Measurements from ENCODE around the gene PRRC2B.

The PRRC2B gene

DNA sequence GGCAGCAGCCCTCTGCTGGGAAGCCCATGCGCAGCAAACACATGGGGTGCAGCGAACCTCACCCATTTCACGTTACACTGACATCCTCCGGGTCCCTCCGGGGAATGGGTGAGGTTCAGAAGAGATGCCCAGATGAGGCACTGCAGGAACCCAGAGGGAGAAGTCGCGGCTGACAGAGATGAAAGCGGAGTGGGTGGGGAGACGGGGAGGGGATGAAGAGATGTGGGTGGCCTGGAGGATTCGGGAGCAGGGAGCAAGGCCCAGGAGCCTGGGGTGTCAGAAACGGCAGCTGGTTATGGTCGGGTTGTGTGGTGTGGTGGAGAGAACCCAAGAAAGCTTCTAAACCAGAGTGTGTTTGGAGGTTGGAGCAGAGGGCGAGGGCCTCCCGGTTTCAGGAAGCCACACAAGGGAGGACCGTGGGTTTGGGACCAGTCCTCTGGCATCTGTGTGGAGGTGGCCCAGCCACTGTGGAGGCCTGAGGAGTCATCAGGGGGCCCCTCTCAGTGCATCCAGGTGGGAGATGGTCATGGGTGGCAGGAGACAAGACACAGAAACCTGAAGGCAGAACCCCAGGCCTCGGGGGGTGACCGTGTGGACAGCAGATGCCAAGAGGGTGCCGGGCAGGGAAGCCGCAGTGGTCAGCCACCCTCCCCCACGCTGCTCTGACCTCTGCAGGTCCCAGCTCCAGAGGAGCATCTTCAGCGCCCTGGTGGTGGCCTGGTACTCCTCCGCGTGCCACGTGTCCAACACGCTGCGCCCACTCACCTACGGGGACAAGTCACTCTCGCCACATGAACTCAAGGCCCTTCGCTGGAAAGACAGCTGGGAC is 128.6 kb downstream of the PRRC2B start:
- no peak for DNase-seq

DNA sequence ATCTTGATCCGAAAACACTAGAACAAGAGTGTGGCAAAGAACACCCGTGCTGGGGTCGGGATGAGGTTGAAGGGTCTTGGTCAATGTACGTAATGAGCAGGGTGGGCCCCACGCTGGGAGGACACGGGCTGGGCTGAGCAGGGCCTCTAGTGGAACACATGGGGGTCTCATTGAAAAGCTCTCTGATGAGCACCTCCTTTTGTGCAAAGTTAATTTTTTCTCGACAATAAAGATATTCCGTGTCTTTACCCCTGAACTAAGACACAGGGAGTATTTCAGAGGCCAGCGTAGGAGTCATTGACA is 129.2 kb downstream of the PRRC2B start:
- DNase-seq = no peak

DNA sequence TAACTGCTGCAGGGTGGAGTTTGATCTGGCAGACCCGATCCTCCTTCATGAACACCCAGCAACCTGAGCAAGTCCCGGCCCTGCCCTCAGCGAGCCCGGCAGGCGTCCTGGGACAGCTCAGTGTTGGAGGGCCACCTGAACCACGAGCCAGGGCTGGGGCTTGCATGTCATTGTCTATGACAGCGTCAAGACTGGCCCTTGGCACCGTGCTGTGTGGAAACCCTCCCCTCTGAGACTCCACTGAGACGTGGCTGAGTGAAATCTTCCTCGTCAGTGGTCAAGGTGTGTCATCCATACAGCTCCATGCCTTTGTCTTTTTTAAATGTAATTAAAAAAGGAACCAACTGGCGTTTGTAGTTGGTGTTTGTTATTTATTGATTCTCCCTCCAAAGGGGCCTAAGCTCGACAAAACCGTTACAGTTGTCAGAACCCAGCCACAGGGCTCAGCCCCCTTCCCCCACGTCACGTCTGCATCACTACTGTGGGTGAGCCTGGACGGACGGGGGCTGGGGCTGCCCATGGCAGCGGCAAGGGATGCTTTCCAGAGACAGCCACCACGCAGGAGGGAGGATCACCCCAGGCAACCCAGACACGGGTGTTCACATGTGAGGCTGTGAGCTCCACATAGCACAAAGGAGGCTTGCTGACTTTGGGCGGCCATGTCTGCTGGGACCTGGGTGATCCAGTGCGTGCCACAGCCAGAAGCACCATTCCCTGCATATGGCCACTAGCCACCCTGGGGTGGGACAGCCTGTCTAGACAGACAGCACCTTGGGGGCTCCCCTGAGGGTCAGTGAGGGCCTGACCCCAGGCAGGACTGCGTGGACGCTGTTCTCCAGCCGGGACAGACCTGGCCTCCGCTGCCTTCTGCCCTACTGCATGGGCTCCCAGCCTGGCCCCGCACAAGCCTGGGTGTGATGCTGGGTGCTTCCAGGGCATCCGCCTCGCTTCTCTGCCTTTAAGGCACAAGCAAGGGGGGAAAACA is 129.9 kb downstream of the PRRC2B start:
- no peak for DNase-seq

DNA sequence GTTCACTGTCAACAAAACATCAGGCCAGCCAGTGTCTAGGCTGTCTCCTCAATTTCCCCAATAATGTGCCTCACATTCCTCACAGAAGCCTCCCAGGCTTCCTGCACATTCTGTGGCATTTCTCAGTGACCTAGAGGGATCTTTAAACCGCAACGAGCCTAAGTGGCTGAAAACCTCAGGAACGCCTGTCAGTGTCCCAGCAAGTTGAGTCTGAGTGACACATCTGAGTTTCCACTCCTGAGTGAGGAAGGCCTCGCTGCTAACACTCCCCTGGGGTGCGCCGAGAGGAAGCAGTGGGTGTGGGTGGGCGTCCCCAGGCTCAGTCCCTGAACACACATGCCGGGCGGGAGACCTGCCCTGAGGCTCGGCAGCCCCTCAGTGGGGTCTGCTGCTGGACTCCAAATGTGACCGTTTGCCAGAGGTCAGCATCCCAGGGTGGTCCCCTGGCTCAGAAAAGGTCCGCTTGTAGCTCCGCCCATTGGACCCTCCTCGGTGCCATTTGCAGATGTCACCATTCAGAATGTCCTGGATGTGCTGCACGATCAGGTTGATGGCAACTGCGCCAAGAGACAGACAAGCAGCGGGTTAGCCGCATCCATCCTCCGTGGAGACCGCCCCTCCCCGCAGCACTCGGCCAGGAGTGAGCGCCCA is 130.9 kb downstream of the PRRC2B start:
- DNase-seq = no peak

DNA sequence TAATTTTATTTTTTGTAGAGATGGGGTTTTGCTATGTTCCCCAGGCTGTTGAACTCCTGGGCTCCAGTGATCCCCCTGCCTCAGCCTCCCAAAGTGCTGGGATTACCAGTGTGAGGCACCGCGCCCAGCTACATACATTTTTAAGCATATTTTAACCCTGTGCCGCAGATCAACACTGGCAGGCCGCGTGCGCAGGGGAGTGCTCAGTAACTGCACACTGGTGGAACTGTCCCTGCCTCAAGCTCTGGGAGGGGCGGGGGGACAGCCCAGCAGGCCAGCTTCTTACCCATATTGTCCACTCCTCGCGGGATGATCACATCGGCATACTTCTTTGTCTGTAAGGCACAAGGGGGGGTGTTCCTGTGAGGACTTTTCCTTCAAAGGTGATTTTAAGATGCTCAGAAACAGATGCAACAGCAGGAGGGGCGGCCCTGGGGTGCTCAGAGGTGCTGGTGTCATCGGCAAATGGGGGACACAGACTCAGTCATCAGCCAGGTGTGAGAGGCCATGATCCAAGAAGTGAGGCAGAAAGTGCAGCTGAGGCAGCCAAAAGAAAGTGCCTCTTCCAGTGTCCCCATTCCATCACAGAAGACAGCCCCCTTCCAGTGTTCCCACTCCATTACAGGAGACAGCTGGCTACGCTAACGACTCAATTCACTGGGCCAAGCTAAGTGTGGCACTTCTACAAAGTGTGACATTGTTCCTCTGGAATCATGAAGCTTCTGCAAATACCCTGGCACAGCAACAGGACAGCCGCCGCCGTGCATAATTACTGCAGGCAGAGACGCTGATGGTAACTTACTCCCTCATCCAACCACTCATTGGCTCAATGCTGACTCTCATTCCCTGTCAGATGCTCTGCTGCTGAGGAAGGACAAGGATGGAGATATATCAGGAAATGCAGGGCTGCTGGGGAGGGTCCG is 132.0 kb downstream of the PRRC2B start:
- no peak for DNase-seq

DNA sequence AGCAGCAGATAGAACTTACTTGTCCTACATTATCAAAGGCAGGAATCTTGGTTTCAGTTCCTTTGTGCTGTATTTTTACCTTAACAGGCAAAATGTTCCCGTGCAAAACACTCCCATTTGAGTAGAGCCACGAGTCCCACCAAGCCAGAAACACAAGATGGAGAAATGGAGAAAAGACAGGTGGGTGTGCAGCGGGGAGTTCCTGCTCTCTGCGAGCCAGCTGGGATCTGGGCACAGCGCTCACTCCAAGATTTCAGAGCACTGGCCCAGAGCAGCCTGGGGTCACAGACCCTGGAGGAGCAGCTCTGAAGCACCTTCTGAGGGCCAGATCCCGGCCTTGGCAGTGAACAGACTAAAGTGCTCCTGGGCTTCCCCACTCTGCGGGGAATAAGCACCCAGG is 134.3 kb downstream of the PRRC2B start:
- no peak for DNase-seq

DNA sequence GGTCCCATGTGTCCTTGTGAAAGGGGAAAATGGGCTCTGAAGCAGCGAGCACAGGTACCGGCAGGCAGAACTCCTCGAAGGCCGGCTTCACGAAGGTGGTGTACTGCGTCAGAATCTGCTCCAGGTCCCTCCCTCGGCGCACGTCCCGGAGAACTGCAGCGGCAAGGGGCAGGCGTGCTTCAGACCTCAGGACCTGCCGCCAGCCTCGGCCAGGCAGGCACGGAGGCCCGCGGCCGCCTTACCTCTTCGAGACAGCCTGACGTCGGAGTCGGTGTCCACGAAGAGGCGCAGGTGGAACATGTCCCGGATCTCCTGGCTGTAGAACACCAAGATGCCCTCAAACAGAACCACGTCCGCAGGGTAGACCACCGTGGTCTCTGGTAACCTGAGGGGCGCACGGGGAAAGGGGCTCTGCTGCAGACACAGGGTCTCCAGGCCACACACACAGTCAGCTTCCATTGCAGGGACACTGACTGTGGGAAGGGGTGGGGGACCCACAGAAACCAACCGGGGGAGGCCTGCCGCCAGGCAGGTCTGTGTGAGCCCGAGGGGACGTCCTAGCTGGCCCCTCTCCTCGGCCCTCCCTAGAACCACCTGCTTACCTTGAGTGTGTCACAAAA is 135.1 kb downstream of the PRRC2B start:
- DNase-seq = no peak

DNA sequence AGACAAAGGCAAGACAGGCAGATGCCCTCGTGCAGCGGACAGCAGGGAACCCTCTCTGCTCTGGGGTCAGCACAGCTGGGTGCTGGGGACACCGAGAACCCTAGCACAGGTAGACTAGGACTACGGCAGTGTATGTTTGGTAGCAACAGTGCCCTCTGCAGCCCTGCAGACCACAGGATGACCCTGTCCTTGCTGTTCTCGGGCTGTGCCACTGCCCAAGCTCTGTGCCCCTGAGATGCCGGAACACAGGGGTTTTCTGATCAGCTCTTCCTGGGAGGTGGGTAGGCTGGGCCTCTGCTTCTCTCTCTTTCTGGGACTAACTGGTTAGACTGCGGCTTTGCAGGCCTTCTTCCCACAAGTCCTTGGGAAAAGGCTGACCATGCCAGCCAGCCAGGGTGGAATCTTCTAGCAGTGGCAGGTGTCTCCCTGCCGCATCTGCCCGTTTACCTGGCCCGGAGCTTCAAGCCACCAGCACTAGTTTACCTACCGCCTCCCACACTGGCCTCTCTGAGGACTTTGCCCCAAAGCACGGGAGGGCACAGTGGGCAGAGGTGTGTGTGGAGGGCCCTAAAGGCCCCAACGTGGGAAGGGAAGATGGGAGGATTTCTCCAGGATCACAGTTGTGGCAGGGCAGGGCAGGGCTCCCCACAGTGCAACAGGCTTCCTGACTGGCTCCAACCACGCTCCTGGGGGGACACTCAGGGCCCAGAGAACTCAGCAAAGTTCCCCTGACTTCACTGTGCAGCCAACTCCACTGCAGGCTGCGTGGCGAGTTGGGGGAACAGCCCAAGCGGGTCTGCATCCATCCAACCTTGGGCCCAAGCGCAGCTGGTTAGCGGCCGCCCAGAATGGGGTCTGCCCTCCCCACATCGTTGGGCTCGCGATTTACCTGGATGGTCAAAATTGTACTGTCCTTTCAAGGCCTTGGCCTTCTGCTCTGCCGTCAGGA is 136.0 kb downstream of the PRRC2B start:
- DNase-seq = no peak

DNA sequence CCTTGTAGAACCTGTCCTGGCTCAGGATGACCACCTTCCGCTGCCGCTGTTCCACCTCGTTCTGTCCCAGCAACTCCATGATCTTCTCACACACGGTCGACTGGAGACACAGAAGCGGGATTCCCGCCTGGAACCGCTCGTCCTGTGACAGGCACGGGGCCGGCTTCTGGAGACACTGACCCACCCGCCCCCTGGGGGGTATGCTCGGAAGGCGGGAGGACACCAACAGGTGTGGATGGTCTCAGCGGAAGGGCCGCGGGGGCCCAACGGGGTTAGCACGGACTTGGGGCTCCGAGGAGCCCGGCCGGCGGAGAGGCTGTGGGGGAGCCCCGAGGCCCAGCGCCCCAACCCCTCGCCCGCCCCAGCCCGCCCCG is 136.6 kb downstream of the PRRC2B start:
- no peak for DNase-seq

DNA sequence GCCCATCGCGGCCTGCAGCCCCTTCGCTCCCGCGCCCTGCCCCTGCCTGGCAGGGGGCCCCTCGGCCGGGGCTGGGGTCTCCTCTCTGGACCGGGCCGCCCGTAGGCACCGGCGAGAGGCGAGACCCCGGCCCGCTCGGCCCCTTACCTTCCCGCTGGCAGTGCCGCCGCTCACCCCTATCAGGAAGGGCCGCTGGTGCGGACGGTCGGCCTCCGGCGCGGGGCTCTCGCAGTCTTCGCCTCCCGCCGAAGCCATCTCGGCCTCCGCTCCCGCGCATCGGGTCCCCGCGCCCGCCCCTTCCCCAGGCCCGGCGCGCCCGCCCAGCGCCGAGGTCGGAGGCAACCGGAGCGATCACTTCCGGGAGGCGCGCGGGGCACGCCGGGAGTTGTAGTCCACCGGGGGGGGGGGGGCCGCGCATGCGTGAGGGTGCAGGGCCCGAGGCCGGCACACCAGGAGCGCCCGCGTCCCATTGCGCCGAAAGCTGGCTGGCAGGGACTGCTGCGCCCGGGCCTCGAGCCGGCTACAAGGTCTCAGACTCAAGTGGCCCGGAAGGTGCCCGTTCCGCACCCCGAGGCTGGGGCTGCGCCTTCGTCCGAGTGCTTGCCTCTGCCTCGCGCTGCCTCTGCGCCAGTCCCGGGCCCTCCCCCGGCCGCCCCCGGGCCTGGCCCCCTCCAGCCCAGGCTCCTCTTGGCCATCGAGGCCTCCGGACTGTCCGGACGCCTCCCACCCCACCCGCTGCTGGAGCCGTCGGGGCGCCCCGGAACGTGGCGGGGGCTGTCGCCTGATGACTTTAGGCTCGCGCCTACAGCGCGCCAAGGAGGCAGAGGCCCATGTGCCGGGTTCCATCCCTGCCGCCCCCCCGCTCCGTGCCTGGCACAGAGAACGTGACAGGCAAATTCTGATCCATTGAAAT is 137.3 kb downstream of the PRRC2B start, which contains the start of gene UCK1:
Gene UCK1 (minus strand): TSS at position 344 of the 913 bp plus-strand sequence. CDS start 89 bp downstream, at position 255.
- DNase-seq = peak; percentile 36

DNA sequence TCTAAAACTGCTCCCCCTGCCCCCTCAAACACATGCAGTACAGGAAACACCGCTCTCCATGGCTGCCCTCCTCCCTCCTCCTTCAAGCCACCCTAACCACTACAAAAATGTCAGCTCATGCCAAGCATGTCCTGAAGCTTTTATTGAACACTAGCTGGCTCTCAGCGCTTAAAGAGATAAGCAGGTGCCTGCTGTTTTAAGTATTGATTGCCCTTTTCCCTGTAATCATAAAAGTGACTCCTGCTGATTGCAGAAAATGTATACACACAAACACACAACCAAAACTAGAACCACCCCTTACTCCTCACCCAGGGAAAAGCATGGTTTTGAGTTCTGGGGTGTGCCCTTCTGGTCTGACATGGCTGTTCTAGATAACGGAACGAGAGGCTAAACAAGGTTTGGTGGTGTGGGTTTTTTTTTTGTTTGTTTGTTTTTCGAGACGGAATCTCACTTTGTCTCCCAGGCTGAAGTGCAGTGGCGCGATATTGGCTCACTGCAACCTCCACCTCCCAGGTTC is 140.9 kb downstream of the PRRC2B start:
- no peak for DNase-seq

DNA sequence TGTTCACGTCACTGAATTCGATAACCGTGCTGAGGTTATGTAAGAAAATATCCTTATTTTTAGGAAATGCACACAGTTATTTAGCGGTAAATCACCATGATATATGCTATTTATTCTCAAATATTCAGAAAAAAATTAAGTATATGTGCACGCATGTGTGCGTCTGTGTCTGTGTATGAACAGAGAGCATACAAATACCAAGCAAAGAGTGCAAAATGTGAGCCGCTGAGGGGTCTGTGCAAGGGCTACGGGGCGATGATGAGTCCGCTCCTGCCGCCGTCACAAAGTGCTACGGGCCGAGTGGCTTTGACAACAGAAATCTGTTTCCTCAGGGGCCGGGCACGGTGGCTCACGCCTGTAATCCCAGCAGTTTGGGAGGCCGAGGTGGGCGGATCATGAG is 144.1 kb downstream of the PRRC2B start:
- DNase-seq = no peak

DNA sequence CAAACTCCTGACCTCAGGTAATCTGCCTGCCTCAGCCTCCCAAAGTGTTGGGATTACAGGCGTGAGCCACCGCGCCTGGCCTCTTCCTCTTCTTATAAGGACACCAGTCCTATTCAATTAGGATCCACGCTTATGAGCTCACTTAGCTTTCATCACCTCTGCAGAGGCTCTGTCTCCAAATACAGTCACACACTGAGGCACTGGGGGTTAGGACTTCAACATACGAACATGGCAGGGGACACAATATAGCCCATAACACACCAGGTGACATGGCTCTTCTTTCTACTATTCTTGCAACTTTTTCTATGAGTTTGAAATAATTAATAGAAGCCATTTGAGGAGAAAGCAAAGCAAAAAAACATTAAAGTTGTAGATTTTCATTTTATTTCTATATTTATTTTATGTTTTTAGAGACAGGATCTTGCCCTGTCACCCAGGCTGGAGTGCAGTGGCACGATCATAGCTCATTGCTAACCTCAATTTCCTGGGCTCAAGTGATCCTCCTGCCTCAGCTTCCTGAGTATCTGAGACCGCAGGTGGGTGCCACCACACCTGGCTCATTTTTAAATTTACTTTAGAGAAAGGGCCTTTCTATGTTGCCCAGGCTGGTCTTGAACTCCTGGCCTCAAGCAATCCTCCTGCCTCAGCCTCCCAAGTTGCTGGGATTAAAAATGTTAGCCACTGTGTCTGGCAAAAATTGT is 145.5 kb downstream of the PRRC2B start:
- no peak for DNase-seq

DNA sequence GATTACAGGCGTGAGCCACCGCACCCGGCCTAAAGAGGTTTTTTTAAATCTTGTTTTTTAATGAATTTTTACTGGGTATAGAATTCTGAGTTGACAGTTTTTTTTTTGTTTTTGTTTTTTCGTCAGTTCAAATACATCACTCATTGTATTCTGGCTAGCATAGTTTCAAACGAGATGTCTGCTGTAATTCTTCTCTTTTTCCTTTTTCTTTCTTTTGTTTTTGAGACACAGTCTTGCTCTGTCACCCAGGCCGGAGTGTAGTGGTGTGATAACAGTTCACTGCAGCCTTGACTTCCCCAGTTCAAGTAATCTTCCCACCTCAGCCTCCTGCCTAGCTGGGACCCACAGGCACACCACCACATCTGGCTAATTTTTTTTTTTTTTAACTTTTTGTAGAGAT is 149.3 kb downstream of the PRRC2B start:
- DNase-seq = no peak

DNA sequence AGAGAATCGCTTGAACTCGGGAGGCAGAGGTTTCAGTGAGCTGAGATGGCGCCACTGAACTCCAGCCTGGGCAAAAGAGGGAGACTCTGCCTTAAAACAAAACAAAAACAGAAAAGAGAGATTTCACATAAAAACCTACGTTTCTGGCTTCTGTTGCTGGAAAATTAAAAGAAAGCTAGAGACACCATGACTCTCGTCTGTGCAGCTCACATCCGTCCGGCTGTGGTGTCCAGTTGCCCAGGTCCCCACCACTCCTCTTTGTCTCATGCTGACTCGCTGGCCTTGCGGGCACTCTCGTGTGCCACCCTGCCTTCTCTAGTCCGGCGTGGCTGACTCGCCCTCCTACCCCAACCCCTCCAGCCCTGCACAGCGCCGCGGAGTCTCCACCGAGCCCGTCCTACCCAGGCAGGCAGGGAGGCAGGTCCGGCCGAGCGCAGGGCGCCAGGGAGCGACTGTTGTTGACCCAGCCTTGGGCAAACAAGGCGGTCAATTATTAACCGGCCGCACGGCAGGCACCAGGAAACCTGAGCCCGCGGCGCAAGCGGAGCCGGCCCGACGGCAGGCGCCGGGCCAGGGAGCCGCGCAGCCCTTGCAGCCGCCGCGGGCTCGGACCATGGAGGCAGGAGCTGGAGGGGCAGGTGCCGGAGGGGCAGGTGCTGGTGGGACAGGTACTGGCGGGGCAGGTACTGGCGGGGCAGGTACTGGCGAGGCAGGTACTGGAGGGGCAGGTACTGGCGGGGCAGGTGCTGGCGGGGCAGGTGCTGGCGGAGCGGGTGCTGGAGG is 151.3 kb downstream of the PRRC2B start, which contains the start of gene PRRT1B:
Gene PRRT1B (plus strand): TSS at position 521 of the 783 bp plus-strand sequence. CDS start 93 bp downstream, at position 614.
- no peak for DNase-seq

DNA sequence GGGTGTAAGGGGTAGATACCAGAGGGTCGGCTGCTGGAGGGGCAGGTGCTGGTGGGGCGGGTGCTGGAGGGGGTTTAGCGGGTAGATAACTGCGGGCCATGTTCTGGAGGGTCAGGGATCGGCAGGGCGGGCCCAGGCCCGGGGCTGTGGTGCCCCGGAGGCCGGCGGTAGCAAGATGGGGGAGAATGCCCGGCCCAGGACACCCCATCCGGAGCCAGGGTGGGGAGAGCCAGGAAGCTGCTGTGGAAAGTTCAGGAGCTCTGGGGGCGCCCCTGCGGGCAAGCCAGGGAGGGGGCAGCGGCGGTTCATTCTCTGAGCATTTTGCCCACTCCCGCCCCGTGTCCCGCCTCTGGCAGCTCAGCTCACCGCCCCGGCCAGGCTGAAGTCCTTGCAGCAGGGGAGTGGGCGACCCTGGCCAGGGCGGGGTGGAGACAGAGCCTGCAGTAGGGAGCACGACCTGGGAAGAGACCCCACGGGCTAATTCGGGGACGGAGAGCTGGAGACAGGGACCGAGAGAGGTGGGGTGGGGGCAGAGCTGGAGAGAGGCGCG is 152.0 kb downstream of the PRRC2B start:
- DNase-seq = no peak

Data from NCI-H2107 (cell line).